CD4-positive, alpha-beta T cell (primary cell): ENCODE data around the gene GMNN. TPM values are rescaled to one million over a fixed set of nuclear protein-coding genes. Genes with fewer than 3 reads are reported as not detected.

Experiments used
- ATAC-seq: fragments of 200-7000 bp; cut with Tn5 transposase; one replicate; pipeline ENCODE4 v1.10.0; 2022; ENCODE audit warnings: mild to moderate bottlenecking; ENCODE audit not compliant: poor library complexity
- CTCF ChIA-PET: fragments of 350-600 bp; sonication (Branson Sonifier 250); formaldehyde crosslinking; loops from one replicate; lab custom pipeline; 2021; ENCODE audit warnings: antibody characterized with exemption, inconsistent platforms; lab: Charles Lee
- POLR2A ChIA-PET: fragments of 350-600 bp; sonication (Branson Sonifier 250); formaldehyde crosslinking; loops from one replicate; lab custom pipeline; 2021; ENCODE audit warnings: antibody characterized with exemption, inconsistent platforms; lab: Charles Lee
- DNase-seq, 14 experiments: peaks; one replicate each; pipeline ENCODE4 v3.0.0-alpha.2; 2013 to 2020; ENCODE audit warnings: mixed read lengths in 2 of 14
- H3K27ac ChIP-seq, 2 donors: one replicate each; pipeline versions ENCODE4 v1.5.1 to v1.7.0; 2013; ENCODE audit warnings: low read length in 2 of 2, low read depth in 1 of 2, mild to moderate bottlenecking in 1 of 2
- H3K27me3 ChIP-seq, 2 experiments: 1 replicate in 1 of 2; 2 replicates in 1 of 2; pipeline versions ENCODE4 v1.6.1 to v1.7.0; 2013; ENCODE audit warnings: low read length in 2 of 2, control low read depth in 1 of 2, mild to moderate bottlenecking in 1 of 2, moderate library complexity in 1 of 2; ENCODE audit not compliant: insufficient read depth in 2 of 2, control insufficient read depth in 1 of 2
- H3K36me3 ChIP-seq: one replicate; pipeline ENCODE4 v1.6.1; 2013; ENCODE audit warnings: low read length, control low read depth; ENCODE audit not compliant: insufficient read depth
- H3K4me1 ChIP-seq: one replicate; pipeline ENCODE4 v1.6.1; 2013; ENCODE audit warnings: low read length, control low read depth; ENCODE audit not compliant: insufficient read depth
- H3K4me3 ChIP-seq: one replicate; pipeline ENCODE4 v1.5.1; 2013; ENCODE audit warnings: mild to moderate bottlenecking, low read length, moderate library complexity
- H3K9me3 ChIP-seq, 2 experiments: 1 replicate in 1 of 2; 2 replicates in 1 of 2; pipeline versions ENCODE4 v1.6.1 to v1.7.0; 2013; ENCODE audit warnings: low read length in 2 of 2, mild to moderate bottlenecking in 2 of 2, control low read depth in 1 of 2, moderate library complexity in 1 of 2; ENCODE audit not compliant: control insufficient read depth in 1 of 2, insufficient read depth in 1 of 2
- H3K27ac Mint-ChIP-seq: one replicate; pipeline ENCODE4 v1.8.0; 2020; ENCODE audit warnings: mixed read lengths
- H3K27me3 Mint-ChIP-seq: one replicate; pipeline ENCODE4 v1.8.0; 2021; ENCODE audit warnings: mixed read lengths
- H3K36me3 Mint-ChIP-seq: one replicate; pipeline ENCODE4 v1.8.0; 2021; ENCODE audit warnings: low read depth, mixed read lengths
- H3K4me1 Mint-ChIP-seq: one replicate; pipeline ENCODE4 v1.8.0; 2021; ENCODE audit warnings: low read depth, mixed read lengths
- H3K4me3 Mint-ChIP-seq: one replicate; pipeline ENCODE4 v1.8.0; 2020; ENCODE audit warnings: mild to moderate bottlenecking, mixed read lengths
- H3K9me3 Mint-ChIP-seq: one replicate; pipeline ENCODE4 v1.8.0; 2020; ENCODE audit warnings: mixed read lengths
- intact Hi-C, 2 experiments: fragments of 100-400 bp; cut with DNase I in 1 of 2; cut with micrococcal nuclease in 1 of 2; formaldehyde crosslinking; loops; one replicate each; pipeline versions ENCODE4 v1.15.1 to v1.9.0; 2023 to 2025; cut with DNase I, micrococcal nuclease
- total RNA-seq, 174 experiments: library from RNA in 2 of 174; stranded (reverse) in 2 of 174; gene quantifications; one replicate each; pipeline ENCODE4 v1.2.3 and lab custom pipeline; 2021 to 2026
- TF ChIP-seq, protein P1 (sequence below): fragments of 200-600 bp; IDR thresholded peaks from one replicate; pipeline ENCODE4 v1.8.0; 2022; ENCODE audit warnings: antibody characterized with exemption, mild to moderate bottlenecking

GMNN gene
- total RNA-seq, 2 experiments from 2014 or later: 10.1 to 10.5 TPM

DNA sequence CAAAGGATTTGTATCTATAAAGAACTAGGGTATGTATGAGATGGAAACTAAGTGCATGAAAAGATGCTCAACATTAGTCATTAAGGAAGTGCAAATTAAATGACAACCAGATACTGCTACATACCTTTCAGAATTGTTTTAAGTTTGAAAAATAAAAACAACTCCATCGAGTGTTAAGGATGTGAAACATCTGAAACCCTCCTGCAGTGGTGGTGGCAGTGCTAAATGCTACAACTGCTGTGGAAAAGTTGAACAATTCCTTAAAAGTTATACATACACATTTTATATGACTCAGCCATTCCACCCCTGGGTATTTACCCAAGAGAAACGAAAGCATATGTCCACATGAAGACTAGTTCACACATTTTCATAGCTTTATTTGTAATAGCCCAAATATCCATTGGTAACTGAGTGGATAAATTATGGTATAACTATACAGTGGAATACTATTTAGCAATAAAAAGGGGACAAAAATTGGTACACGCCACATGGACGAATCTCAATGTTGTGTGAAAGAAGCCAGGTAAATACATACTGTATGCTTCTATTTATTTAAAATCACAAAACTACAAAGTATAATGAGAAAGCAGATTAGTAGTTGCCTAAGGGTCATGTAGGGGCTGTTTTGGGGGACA is 13.4 kb downstream of the GMNN start:
- Mint-ChIP-seq H3K36me3 (peaks cover 36% of the 10 kb centered on the region), H3K27me3 (no peaks in the 10 kb centered on the region), H3K27ac (no peak overlapping the region), H3K9me3 (no peaks in the 10 kb centered on the region), H3K4me3 (no peak overlapping the region), H3K4me1 (no peaks in the 10 kb centered on the region)
- no peaks in the 10 kb centered on the region for H3K27me3 ChIP-seq
- no peaks in the 10 kb centered on the region for H3K9me3 ChIP-seq
- H3K4me1 ChIP-seq: no peaks in the 10 kb centered on the region
- no peaks in the 10 kb centered on the region for H3K36me3 ChIP-seq
- ChIA-PET POLR2A (interaction anchor here (0.9 kb wide), 1 partner anchor 46 kb away, joined by 3 read pairs; no protein-coding TSS in a partner anchor), CTCF (no interaction called here)
- DNase-seq: no peak
- H3K27ac ChIP-seq: no peak overlapping the region
- intact Hi-C loops: no loop called here
- no peak for ATAC-seq
- H3K4me3 ChIP-seq: no peak overlapping the region
- TF ChIP-seq, protein P1, sequence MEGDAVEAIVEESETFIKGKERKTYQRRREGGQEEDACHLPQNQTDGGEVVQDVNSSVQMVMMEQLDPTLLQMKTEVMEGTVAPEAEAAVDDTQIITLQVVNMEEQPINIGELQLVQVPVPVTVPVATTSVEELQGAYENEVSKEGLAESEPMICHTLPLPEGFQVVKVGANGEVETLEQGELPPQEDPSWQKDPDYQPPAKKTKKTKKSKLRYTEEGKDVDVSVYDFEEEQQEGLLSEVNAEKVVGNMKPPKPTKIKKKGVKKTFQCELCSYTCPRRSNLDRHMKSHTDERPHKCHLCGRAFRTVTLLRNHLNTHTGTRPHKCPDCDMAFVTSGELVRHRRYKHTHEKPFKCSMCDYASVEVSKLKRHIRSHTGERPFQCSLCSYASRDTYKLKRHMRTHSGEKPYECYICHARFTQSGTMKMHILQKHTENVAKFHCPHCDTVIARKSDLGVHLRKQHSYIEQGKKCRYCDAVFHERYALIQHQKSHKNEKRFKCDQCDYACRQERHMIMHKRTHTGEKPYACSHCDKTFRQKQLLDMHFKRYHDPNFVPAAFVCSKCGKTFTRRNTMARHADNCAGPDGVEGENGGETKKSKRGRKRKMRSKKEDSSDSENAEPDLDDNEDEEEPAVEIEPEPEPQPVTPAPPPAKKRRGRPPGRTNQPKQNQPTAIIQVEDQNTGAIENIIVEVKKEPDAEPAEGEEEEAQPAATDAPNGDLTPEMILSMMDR: no peak

DNA sequence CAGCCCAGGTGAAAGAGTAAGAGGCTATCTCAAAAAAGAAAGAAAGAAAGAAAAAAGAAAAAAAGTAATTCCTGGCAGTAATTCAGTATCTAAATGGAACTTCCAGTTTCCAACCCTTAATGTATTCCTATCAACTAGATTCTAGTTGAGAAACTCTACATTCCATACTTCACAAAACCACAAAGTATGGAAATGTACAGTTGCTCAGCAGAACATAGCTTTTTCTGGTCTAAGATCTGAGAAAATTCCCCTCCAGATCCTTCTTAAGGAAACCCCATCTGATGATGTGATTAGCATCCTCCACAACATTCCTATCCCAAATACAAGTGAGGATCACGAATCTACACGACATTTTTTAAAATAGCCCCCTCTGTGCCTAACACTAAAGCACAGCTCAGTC is 20.4 kb downstream of the GMNN start:
- Mint-ChIP-seq H3K4me3 (no peak overlapping the region), H3K36me3 (peaks cover 9% of the 10 kb centered on the region), H3K4me1 (peaks cover 11% of the 10 kb centered on the region), H3K27me3 (no peaks in the 10 kb centered on the region), H3K27ac (no peak overlapping the region), H3K9me3 (no peaks in the 10 kb centered on the region)
- no peaks in the 10 kb centered on the region for H3K9me3 ChIP-seq
- intact Hi-C loops: no loop called here
- CTCF ChIA-PET: no interaction called here
- DNase-seq (no peak), ATAC-seq (no peak)
- H3K4me3 ChIP-seq: no peak overlapping the region
- POLR2A ChIA-PET: interaction anchor here (0.7 to 1.1 kb wide), 3 partner anchors 9 to 1225 kb away, joined by 3 read pairs; a partner anchor contains a TSS
- H3K36me3 ChIP-seq: no peaks in the 10 kb centered on the region
- no peaks in the 10 kb centered on the region for H3K4me1 ChIP-seq
- no peaks in the 10 kb centered on the region for H3K27me3 ChIP-seq
- TF ChIP-seq, protein P1: no peak
- H3K27ac ChIP-seq: no peak overlapping the region

DNA sequence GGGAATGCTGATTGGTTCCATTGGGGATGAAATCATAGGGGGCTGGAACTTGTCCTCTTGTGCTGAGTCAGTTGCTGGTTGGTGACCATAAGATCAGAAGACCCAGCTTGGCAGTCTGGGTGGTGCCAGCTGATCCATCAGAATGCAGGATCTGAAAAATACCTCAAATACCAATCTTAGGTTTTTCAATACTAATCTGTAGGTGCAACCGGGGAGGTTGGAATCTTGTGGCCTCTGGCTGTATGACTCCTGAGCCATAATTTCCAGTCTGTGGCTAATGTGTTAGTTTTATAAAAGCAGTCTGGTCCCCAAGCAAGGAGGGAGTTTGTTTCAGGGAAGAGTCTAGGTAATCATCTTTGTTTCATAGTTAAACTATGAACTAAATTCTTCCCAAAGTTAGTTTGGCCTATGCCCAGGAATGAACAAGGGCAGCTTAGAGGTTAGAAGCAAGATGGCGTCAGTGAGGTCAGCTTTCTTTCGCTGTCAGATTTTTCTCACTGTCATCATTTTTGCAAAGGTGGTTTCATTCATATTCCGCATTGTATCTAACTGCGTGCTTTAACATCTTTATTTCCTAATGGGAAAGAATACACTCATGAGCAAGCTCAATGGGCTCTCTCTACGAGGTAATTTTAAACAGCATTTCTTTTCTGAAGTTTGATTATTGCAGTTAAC is 22.0 kb downstream of the GMNN start:
- H3K9me3 Mint-ChIP-seq: no peaks in the 10 kb centered on the region
- no peaks in the 10 kb centered on the region for H3K27me3 Mint-ChIP-seq
- intact Hi-C loops: no loop called here
- POLR2A ChIA-PET: interaction anchor here (0.6 to 2.1 kb wide), 4 partner anchors 21 to 78 kb away, joined by 3 to 13 read pairs (median 4); partner anchors contain the start of gene GMNN
- CTCF ChIA-PET: interaction anchor here (1.4 kb wide), 1 partner anchor 250 kb away, joined by 3 read pairs; no protein-coding TSS in a partner anchor
- ATAC-seq (no peak), DNase-seq (no peak)
- peaks cover 11% of the 10 kb centered on the region for H3K4me1 Mint-ChIP-seq
- H3K27ac Mint-ChIP-seq: peak overlapping the region; percentile 34
- peaks cover 6% of the 10 kb centered on the region for H3K36me3 ChIP-seq
- H3K9me3 ChIP-seq: no peaks in the 10 kb centered on the region
- no peaks in the 10 kb centered on the region for H3K27me3 ChIP-seq
- TF ChIP-seq, protein P1: no peak
- H3K4me3 Mint-ChIP-seq: no peak overlapping the region
- no peak overlapping the region for H3K27ac ChIP-seq
- H3K36me3 Mint-ChIP-seq: peaks cover 15% of the 10 kb centered on the region
- H3K4me1 ChIP-seq: no peaks in the 10 kb centered on the region
- H3K4me3 ChIP-seq: no peak overlapping the region
